ENCODE measurements around the gene ACSM4. TPM values are rescaled to one million over a fixed set of nuclear protein-coding genes. Genes with fewer than 3 reads are reported as not detected.

The ACSM4 gene
- polyA plus RNA-seq, 1 donor (not counting 4 experiments of a cell fraction or from before 2014, with no cell fraction given), result not detected

GRCh38 chr12:7339675-7340074, 35.8 kb downstream of the ACSM4 start:
- Histone ChIP-seq H4K20me1 (ENCODE audit: control insufficient read depth, extremely low read depth, insufficient read depth, low read length) (no peaks in the 10 kb centered on the region), H3K4me3 (ENCODE audit: control insufficient read depth in 2 of 3, extremely low read depth in 1 of 3, insufficient read depth in 2 of 3, low read depth in 1 of 3, low read length in 3 of 3) (no peak overlapping the region), H3K79me2 (ENCODE audit: control insufficient read depth, insufficient read depth, low read length) (no peaks in the 10 kb centered on the region), H3K27me3 (ENCODE audit: control insufficient read depth, extremely low read depth, insufficient read depth, low read length) (no peaks in the 10 kb centered on the region), H3K9me1 (ENCODE audit: control insufficient read depth, extremely low read depth, insufficient read depth, low read length) (no peaks in the 10 kb centered on the region), H3K4me1 (ENCODE audit: control insufficient read depth, extremely low read depth, insufficient read depth, low read length) (no peaks in the 10 kb centered on the region), H3K4me2 (ENCODE audit: control insufficient read depth, extremely low read depth, insufficient read depth, low read depth, low read length) (no peak overlapping the region), H3K9ac (ENCODE audit: control insufficient read depth, extremely low read depth, insufficient read depth, low read length) (no peak overlapping the region), H3K36me3 (ENCODE audit: control insufficient read depth in 2 of 2, extremely low read depth in 1 of 2, insufficient read depth in 2 of 2, low read length in 2 of 2) (no peaks in the 10 kb centered on the region), H3K9me3 (ENCODE audit: control insufficient read depth, low read depth, low read length) (no peaks in the 10 kb centered on the region), H3K27ac (ENCODE audit: control insufficient read depth, insufficient read depth, low read length) (no peak overlapping the region), H2AFZ (ENCODE audit: control insufficient read depth, low read length) (no peak overlapping the region)
- no peak for FAIRE-seq
- DNase-seq (ENCODE audit: low read depth, low spot score), result no peak
- dilution Hi-C loops (cut with MboI; ENCODE audit: extremely low pct_ligation_motif_present, low sequenced_read_pairs), result no loop called here
- no peak for TF ChIP-seq EZH2 (IDR thresholded peaks at IDR 0.05; ENCODE audit: low read length)
- TF ChIP-seq CTCF (optimal IDR thresholded peaks at IDR 0.05 in 1 of 3, IDR thresholded peaks at IDR 0.05 in 1 of 3, conservative IDR thresholded peaks at IDR 0.05 in 1 of 3; ENCODE audit: extremely low read depth in 1 of 3, insufficient read depth in 2 of 3, low read length in 3 of 3), result no peak

- dilution Hi-C loops (cut with MboI; ENCODE audit: extremely low pct_ligation_motif_present, low sequenced_read_pairs), result no loop called here
- no peak overlapping the region for H3K27ac ChIP-seq (ENCODE audit: control insufficient read depth, insufficient read depth, low read length)
- no peaks in the 10 kb centered on the region for H4K20me1 ChIP-seq (ENCODE audit: control insufficient read depth, extremely low read depth, insufficient read depth, low read length)
- DNase-seq (ENCODE audit: low read depth, low spot score), result no peak
- no peaks in the 10 kb centered on the region for H3K4me1 ChIP-seq (ENCODE audit: control insufficient read depth, extremely low read depth, insufficient read depth, low read length)
- no peak overlapping the region for H3K9ac ChIP-seq (ENCODE audit: control insufficient read depth, extremely low read depth, insufficient read depth, low read length)
- FAIRE-seq, result no peak
- H3K9me3 ChIP-seq (ENCODE audit: control insufficient read depth, low read depth, low read length), result no peaks in the 10 kb centered on the region
- H3K79me2 ChIP-seq (ENCODE audit: control insufficient read depth, insufficient read depth, low read length), result no peaks in the 10 kb centered on the region
- H3K9me1 ChIP-seq (ENCODE audit: control insufficient read depth, extremely low read depth, insufficient read depth, low read length), result no peaks in the 10 kb centered on the region
- H2AFZ ChIP-seq (ENCODE audit: control insufficient read depth, low read length), result no peak overlapping the region
- no peak overlapping the region for H3K4me2 ChIP-seq (ENCODE audit: control insufficient read depth, extremely low read depth, insufficient read depth, low read depth, low read length)
- no peaks in the 10 kb centered on the region for H3K27me3 ChIP-seq (ENCODE audit: control insufficient read depth, extremely low read depth, insufficient read depth, low read length)
- H3K4me3 ChIP-seq (ENCODE audit: control insufficient read depth in 2 of 3, extremely low read depth in 1 of 3, insufficient read depth in 2 of 3, low read depth in 1 of 3, low read length in 3 of 3), result no peak overlapping the region
- TF ChIP-seq CTCF (optimal IDR thresholded peaks at IDR 0.05 in 1 of 3, IDR thresholded peaks at IDR 0.05 in 1 of 3, conservative IDR thresholded peaks at IDR 0.05 in 1 of 3; ENCODE audit: extremely low read depth in 1 of 3, insufficient read depth in 2 of 3, low read length in 3 of 3) (no peak), EZH2 (IDR thresholded peaks at IDR 0.05; ENCODE audit: low read length) (no peak)
- H3K36me3 ChIP-seq (ENCODE audit: control insufficient read depth in 2 of 2, extremely low read depth in 1 of 2, insufficient read depth in 2 of 2, low read length in 2 of 2), result no peaks in the 10 kb centered on the region
Measured at GRCh38 chr12:7344833-7345606, 41.1 kb downstream of the ACSM4 start.

Measured in keratinocyte (primary cell).